OCI-LY7 (cell line): Measurements from ENCODE around the gene SYNPO2L. TPM values are rescaled to one million over a fixed set of nuclear protein-coding genes. Genes with fewer than 3 reads are reported as not detected.

Source experiments
- BruUV-seq: library from RNA; stranded (reverse); fragments of 400-500 nt; replicated peaks from 2 replicates; lab custom pipeline; 2021; lab: Mats Ljungman, UMichigan
- CTCF ChIA-PET: fragments of 300-600 bp; sonication (Branson Sonifier 250); formaldehyde crosslinking; loops from one replicate; lab custom pipeline; 2022; ENCODE audit warnings: antibody characterized with exemption; ENCODE audit not compliant: unreplicated experiment; lab: Charles Lee
- POLR2A ChIA-PET: fragments of 300-600 bp; sonication (Branson Sonifier 250); formaldehyde crosslinking; loops from one replicate; lab custom pipeline; 2022; ENCODE audit warnings: antibody characterized with exemption; lab: Charles Lee
- DNase-seq: peaks from one replicate; pipeline ENCODE4 v3.0.0-alpha.2; 2015; ENCODE audit warnings: low spot score
- H2AFZ ChIP-seq: fragments of 200-600 bp; sonication (generic), shearing (Covaris generic); 2 replicates; pipeline ENCODE4 v1.6.1; 2014; ENCODE audit warnings: mild to moderate bottlenecking, antibody characterized with exemption, low read length, moderate library complexity
- H3K27ac ChIP-seq: fragments of 200-600 bp; sonication (generic); 2 replicates; pipeline ENCODE4 v1.5.1; 2014; ENCODE audit warnings: mixed run types, low read depth, mild to moderate bottlenecking, moderate library complexity, low read length, inconsistent platforms; ENCODE audit not compliant: poor library complexity, severe bottlenecking
- H3K36me3 ChIP-seq: fragments of 200-600 bp; sonication (generic); 2 replicates; pipeline ENCODE4 v1.6.1; 2014; ENCODE audit warnings: mild to moderate bottlenecking, antibody characterized with exemption, low read length, moderate library complexity, mixed read lengths; ENCODE audit not compliant: insufficient read depth
- H3K4me1 ChIP-seq: fragments of 200-600 bp; sonication (generic); 2 replicates; pipeline ENCODE4 v1.5.1; 2014; ENCODE audit warnings: mild to moderate bottlenecking, low read length; ENCODE audit not compliant: insufficient read depth, poor library complexity, severe bottlenecking
- H3K4me2 ChIP-seq: fragments of 200-600 bp; sonication (generic); 2 replicates; pipeline ENCODE4 v1.6.1; 2014; ENCODE audit warnings: mild to moderate bottlenecking, low read length
- H3K4me3 ChIP-seq: fragments of 200-600 bp; sonication (generic); 2 replicates; pipeline ENCODE4 v1.5.1; 2014; ENCODE audit warnings: mild to moderate bottlenecking, low read depth, low read length; ENCODE audit not compliant: poor library complexity, severe bottlenecking
- H3K79me2 ChIP-seq: fragments of 200-600 bp; sonication (generic); 2 replicates; pipeline ENCODE4 v1.6.1; 2016; ENCODE audit warnings: low read depth, mild to moderate bottlenecking, low read length, moderate library complexity, mixed read lengths; ENCODE audit not compliant: insufficient read depth
- H3K9me2 ChIP-seq: fragments of 200-600 bp; sonication (generic); 2 replicates; pipeline ENCODE4 v1.6.1; 2016; ENCODE audit warnings: mild to moderate bottlenecking, low read length, mixed read lengths; ENCODE audit not compliant: insufficient read depth
- H3K9me3 ChIP-seq: fragments of 200-600 bp; sonication (generic); 2 replicates; pipeline ENCODE4 v1.6.1; 2014; ENCODE audit warnings: mild to moderate bottlenecking, mixed run types, low read length, mixed read lengths
- H4K20me1 ChIP-seq: fragments of 200-600 bp; sonication (generic); 2 replicates; pipeline ENCODE4 v1.6.1; 2014; ENCODE audit warnings: mild to moderate bottlenecking, antibody characterized with exemption, low read length, moderate library complexity, mixed read lengths; ENCODE audit not compliant: insufficient read depth
- CTCF ChIP-seq: fragments of 200-600 bp; sonication (generic); conservative IDR thresholded peaks from 2 replicates; pipeline ENCODE4 v1.5.1; 2014; ENCODE audit warnings: mild to moderate bottlenecking, antibody characterized with exemption, low read length, moderate library complexity, mixed read lengths
- EZH2phosphoT487 ChIP-seq: fragments of 200-600 bp; sonication (generic); IDR thresholded peaks from 2 replicates; pipeline ENCODE4 v1.6.1; 2018; ENCODE audit warnings: low read depth, borderline replicate concordance, mild to moderate bottlenecking, mixed run types, antibody characterized with exemption, low read length, moderate library complexity, mixed read lengths
- intact Hi-C: fragments of 100-400 bp; cut with micrococcal nuclease; formaldehyde crosslinking; loops from one replicate; pipeline ENCODE4 v1.10.0; 2022; ENCODE audit not compliant: unreplicated experiment
- total RNA-seq, 2 experiments: library from RNA; depleted of rRNA in 1 of 2; stranded (reverse); fragments of >200 nt in 1 of 2; shearing (Covaris generic) in 1 of 2; gene quantifications; 2 replicates each; pipeline ENCODE4 v1.2.3, GENCODE V29; 2014 to 2022

Gene SYNPO2L
- total RNA-seq, 2 experiments from 2014 or later: not detected

- H3K4me2 ChIP-seq: no peak overlapping the region
- no peaks in the 10 kb centered on the region for H3K9me3 ChIP-seq
- H3K79me2 ChIP-seq: no peaks in the 10 kb centered on the region
- H4K20me1 ChIP-seq: no peaks in the 10 kb centered on the region
- no peak overlapping the region for H3K27ac ChIP-seq
- DNase-seq: no peak
- no peaks in the 10 kb centered on the region for H3K9me2 ChIP-seq
- no peak for TF ChIP-seq CTCF
- no peak for TF ChIP-seq EZH2phosphoT487
- H3K36me3 ChIP-seq: no peaks in the 10 kb centered on the region
- 0 out of 2 replicates have a peak overlapping the region, but pooled peaks have one; percentile 17 for H2AFZ ChIP-seq
- POLR2A ChIA-PET: interaction anchor here (0.7 to 1.9 kb wide), 2 partner anchors 115 to 184 kb away, joined by 3 to 5 read pairs; no protein-coding TSS in a partner anchor
- peaks cover 5% of the 10 kb centered on the region for H3K4me1 ChIP-seq
- intact Hi-C loops: loop anchor here (1.0 kb wide), 2 partner anchors 115 to 380 kb away; no protein-coding TSS in a partner anchor
- BruUV-seq: no TSS peak
- no peak overlapping the region for H3K4me3 ChIP-seq
- CTCF ChIA-PET: interaction anchor here (0.6 to 2.4 kb wide), 2 partner anchors 115 to 201 kb away, joined by 6 to 9 read pairs; no protein-coding TSS in a partner anchor
Observed at GRCh38 chr10:73644767-73645166, 11.1 kb downstream of the SYNPO2L start.

DNA sequence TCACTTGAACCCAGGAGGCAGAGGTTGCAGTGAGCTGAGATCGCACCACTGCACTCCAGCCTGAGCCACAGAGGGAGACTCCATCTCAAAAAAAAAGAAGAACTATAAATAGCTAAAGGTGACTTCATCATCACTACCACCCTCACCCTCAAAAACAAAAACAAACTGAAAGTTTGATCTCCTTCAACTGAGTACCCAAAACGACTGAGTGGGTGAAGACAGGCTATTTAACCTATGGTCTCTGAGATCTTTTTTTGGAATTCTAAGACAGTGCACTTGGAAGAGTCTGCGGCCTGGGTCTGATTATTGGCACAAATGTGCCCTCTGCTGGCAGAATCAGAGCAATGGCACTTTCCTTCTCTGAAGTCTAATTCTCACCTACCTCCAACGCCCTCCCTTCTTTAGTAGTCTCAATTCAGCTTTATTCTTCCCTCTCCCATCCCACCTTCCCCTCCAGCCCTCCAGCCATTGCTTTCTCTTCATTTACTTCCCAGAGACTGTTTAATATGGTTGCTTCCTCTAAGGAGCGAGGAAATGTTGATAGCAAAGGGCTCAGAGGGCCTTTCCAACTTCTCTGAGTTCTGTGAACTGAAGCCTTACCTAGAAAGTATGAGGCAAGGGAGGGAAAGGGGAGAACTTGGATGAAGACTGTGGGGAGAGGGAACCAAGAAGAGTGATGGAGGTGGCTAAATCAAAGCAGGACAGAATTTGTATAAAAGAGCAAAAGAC lies 11.7 kb downstream of the SYNPO2L start:
- BruUV-seq: no TSS peak
- peak; percentile 77 for DNase-seq
- peaks cover 5% of the 10 kb centered on the region for H3K4me1 ChIP-seq
- intact Hi-C loops: loop anchor here (1.0 kb wide), 2 partner anchors 115 to 380 kb away; no protein-coding TSS in a partner anchor
- peak overlapping the region; percentile 23; the same call in 1 of the 2 replicates for H2AFZ ChIP-seq
- POLR2A ChIA-PET: interaction anchor here (0.5 to 1.9 kb wide), 3 partner anchors 87 to 1272 kb away, joined by 3 to 5 read pairs (median 3); no protein-coding TSS in a partner anchor
- no peaks in the 10 kb centered on the region for H3K9me3 ChIP-seq
- H3K27ac ChIP-seq: no peak overlapping the region
- CTCF ChIA-PET: interaction anchor here (2.4 kb wide), 1 partner anchor 114 kb away, joined by 9 read pairs; no protein-coding TSS in a partner anchor
- no peak overlapping the region for H3K4me3 ChIP-seq
- H3K9me2 ChIP-seq: no peaks in the 10 kb centered on the region
- H3K4me2 ChIP-seq: no peak overlapping the region
- no peaks in the 10 kb centered on the region for H3K36me3 ChIP-seq
- no peaks in the 10 kb centered on the region for H4K20me1 ChIP-seq
- TF ChIP-seq CTCF: peak; percentile 98
- no peak for TF ChIP-seq EZH2phosphoT487
- H3K79me2 ChIP-seq: no peaks in the 10 kb centered on the region
